Measurements from ENCODE around the gene MGAT5B.
"Not testable (repeated sequence)": the region's sequence is repeated elsewhere in the genome, so short reads cannot be mapped to it uniquely, and the experiment has no call there.

Gene MGAT5B

DNA sequence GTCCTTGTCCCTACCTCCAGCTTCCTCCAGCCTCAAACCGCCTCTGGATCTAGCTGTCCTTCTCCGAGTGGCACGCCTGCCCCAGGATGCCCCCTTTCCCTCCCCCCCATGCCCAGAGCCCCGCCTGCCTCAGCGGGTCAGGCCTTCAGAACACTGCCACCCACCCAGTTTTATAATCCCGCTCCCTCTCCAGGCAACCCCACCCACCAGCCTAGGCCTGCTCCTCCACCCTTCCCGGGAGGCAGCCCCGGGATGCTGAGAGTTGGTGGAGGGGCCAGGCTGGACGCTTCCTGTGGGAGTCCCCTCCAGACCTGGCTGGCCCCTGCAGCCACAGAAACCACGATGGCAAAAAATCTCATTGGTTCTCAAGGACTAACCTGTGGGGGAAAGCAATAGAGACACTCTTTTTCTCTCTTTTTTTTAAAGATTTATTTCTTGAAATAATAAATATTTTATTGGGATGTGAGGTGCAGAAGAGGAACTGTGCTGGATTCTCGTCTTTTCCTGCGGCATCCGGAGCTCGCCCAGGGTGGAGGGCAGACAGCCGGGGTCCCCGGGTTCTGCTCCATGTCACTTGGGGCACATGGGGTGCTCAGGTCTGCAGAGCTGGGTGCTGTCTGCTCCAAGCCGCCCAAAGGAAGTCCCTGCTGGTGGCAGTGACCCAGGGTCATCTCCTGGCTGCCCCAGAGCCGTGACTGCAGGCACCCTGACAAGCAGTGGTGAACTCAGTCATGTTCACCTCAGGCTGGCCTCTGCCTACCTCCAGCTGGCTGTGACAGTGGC is 81.9 kb downstream of the MGAT5B start:
- no peak for DNase-seq (ENCODE audit: low read depth in 2 of 2)

DNA sequence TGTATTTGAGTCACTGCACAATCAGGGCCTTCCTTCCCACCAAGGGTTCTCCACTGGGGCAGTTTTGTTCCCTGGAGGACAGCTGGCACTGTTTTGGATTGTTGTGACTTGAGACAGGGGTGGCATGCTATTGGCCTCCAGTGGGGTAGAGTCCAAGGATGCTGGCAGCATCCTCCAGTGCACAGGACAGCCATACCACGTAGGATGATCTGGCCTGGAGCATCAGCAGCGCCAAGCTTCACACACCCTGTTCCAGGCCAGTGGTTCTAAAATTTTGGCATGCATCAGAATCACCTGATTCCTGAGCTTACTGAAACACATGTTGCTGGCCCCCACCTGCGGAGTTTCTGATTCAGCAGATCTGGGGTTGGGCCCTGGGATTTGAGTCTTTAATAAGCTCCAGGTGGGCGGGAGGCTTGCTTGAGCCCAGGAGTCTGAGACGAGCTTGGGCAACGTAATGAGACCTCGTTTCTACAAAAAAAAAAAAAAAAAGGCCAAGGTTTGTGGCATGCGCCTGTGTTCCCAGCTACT is 83.2 kb downstream of the MGAT5B start:
- DNase-seq (ENCODE audit: low read depth in 2 of 2), result no peak

DNA sequence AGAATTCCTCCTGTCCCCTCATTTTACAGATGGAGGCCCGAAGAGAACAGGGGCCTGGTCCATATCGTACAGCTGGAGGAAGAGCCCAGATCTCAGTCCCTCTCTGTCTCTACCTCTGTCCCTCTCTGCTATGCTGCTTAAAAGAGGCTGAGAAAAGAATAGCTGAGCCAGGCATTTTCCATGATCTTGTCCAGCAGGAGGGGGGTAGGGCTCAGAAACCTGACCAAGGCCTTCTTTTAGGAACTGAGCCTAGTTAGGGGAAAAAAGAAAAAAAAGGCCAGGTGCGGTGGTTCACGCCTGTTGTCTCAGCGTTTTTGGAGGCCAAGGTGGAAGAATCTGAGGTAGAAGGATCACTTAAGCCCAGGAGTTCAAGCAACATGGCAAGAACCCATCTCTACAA is 84.2 kb downstream of the MGAT5B start:
- DNase-seq (ENCODE audit: low read depth in 2 of 2), result no peak

DNA sequence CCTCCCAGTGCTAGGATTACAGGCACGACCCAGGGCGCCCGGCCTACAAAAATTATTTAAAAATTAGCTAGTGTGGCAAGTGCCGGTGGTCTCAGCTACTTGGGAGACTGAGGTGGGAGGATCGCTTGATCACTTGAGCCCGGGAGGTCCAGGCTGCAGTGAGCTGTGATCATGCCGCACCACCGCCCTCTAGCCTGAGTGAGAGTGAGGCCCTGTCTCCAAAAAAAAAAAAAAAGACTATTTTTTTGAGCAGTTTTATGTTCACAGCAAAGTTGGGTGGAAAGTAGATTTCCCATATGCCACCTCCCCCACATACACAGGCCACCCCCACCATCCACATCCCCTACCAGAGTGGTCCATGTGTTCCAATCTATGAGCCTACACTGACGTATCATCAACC is 84.9 kb downstream of the MGAT5B start:
- DNase-seq (ENCODE audit: low read depth in 2 of 2), result no peak

DNA sequence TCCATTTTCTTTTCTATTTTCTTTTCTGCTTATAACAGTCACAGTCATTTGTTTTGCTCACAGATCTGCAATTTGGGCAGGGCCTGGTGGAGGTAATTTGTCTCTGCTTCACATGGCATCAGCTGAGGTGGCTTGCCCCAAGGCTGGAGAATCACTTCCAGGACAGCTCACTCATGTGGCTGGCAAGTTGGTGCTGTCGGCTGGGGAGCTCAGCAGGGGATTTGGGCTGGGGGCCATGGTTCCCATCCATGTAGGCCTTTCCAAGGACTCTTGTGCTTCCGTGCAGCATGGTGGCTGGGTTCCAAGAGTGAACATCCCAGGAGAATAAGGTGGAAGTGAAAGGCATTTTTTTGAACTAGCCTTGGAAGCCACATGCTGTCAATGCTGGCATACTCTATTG is 85.7 kb downstream of the MGAT5B start:
- no peak for DNase-seq (ENCODE audit: low read depth in 2 of 2)

DNA sequence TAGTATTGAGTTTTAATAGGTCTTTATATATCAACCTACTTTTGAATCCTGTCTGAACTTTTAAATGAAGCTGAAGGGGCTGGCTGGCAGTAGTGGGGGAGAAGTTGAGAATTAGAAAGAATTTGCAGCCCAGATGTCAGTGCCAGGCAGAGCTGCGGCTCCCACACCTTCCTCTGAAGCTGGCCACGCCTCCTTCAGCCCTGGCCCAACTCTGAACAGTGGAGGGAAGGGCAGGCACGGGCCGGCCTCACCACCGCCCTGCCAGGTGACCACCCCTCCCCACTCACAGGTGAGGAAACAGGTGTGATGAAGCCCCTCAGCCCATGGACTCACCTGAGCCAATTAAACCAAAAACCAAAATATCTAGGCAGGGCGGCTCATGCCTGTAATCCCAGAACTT is 87.0 kb downstream of the MGAT5B start:
- DNase-seq (ENCODE audit: low read depth in 2 of 2), result no peak

DNA sequence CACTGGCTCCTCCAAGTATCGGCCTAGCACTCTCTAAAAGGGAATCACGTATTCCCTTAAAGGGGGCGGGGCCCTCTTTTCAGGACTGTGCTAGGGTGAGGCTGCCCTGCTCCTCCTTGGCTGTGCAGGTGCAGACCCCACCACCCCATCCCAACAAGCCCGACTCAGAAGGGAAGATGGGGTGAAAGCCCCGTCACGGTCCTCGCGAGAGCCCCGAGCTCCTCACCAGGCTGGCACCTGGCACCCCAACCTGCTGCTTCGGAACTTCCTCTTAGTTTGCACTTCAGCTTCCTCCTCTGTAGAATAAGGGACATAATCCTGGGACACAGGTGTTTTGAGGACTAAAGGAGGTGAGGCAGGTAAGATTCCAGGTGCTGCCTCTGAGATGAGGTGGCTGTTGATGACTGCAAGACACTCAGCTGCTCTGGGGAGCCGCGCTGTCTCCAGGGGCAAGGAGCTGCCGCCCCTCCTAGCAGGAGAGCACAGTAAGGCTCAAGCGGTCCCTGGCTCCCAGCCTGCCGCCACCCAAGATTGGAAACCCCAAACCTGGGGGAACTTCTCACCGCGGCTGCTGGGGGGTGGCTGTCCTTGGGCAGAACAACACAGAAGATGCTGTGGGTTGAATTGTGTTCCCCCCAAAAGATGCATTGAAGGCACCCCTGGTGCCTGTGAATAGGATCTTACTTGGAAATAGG is 88.8 kb downstream of the MGAT5B start:
- no peak for DNase-seq (ENCODE audit: low read depth in 2 of 2)

DNA sequence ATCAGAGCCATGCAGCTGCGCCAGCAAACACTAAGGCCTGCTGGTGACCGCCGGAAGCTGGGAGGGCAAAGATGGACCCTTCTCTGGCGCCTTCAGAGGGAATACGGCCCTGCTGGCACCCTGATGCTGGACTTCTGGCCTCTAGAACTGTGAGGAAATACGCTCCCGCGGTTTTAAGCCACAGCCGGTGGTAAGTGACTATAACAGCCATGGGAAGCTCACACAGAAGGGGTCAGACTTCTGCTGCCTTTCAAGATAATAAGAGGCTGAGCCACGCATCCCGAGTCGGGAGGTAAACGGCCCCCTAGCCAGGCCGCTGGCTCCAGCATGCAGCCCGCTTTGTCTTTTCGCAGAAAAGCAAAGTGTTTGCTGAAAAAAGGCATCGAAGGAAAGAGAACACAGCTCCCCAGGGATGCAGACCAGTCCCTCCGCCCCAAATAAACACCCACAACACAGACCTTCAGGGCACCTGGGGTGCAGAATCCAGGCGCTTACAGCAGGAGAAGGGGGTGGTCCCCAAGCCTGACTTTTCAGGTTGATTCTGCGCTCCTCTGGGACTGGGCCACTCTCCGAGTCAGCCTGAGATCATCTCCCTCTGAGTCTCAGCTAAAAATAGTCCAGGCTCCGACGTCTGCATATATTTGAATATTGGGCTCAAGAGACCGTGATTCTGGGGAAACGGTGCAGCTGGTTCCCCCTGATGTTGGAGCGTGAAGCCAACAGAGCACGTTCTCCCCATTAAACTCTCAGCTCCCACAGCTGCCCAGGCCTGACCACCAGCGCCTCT is 89.7 kb downstream of the MGAT5B start:
- no peak for DNase-seq (ENCODE audit: low read depth in 2 of 2)

DNA sequence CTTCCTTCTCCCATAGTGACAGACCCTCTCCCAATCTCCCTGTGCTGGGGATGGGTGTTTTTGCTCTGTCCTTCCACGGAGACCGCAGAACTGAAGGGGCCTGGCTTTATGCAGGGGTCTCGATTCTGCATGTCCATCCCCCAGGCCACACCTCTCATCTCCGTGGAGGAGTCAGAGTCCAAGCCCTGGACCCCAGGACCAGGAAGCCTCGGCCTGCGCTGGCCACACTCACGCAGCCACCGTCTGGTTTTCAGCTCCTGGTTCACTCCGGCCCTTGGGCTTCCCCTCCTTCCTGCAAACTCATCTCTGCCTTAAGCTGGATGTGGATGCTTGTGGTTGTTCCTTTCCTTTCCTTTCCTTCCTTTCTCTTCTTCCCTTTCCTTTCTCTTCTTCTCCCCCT is 90.8 kb downstream of the MGAT5B start:
- DNase-seq (ENCODE audit: low read depth in 2 of 2), result no peak

DNA sequence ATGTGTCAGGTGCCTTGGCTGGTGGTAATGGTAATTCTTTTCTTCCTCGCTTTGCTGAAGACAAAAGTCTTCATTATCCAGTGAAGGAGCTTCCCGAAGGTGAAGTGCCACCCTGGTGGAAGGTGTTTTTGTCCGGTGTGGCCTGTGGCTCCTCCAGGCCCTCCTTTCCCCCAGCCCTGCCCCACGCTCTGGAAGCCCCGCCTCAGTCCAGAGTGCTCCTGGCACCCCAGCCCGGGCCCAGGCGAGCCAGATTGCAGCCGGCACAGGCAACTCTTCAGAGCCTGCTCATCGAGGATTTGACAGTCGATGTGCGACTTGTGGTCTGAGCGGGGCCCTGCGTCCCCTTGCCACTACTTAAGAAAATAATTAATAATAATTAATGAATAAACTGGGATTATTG is 93.7 kb downstream of the MGAT5B start:
- no peak for DNase-seq (ENCODE audit: low read depth in 2 of 2)

DNA sequence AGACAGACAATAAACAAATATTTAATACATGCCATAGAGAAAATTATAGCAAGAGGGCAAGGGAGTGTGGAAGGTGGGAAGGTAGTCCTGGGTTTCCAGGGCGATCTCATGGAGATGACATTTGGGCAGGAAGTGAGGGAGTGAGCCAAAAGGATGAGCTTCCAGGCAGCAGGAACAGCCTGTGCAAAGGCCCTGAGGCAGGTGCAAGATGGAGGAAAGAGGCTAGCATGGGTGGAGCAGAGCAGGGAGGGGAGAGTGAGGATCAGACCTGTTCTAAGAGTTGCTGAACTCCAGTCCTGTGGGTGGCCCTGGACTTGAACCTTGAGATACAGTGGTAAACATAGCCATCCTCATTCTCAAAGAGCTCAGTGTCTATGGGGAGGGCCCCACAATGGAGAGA is 94.7 kb downstream of the MGAT5B start:
- DNase-seq (ENCODE audit: low read depth in 2 of 2), result no peak

DNA sequence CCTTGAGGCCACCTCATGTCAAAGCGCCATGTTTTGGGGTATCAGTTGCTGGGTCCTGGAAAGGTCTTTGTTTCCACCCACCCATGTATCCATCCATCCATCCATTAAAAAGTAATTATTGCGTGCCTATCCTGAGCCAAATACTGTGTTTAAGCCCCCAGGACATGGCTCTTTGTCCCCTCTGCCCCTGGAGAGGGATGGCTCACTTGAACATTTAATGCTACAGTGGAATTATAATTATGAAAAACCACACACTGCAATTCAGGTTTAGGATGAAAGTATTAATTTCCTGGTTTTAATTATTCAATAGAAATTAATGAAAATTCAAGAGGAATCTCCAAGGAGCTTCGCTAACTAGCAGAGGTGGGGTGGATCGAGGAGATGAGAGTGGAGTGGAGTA is 97.8 kb downstream of the MGAT5B start:
- no peak for DNase-seq (ENCODE audit: low read depth in 2 of 2)

DNA sequence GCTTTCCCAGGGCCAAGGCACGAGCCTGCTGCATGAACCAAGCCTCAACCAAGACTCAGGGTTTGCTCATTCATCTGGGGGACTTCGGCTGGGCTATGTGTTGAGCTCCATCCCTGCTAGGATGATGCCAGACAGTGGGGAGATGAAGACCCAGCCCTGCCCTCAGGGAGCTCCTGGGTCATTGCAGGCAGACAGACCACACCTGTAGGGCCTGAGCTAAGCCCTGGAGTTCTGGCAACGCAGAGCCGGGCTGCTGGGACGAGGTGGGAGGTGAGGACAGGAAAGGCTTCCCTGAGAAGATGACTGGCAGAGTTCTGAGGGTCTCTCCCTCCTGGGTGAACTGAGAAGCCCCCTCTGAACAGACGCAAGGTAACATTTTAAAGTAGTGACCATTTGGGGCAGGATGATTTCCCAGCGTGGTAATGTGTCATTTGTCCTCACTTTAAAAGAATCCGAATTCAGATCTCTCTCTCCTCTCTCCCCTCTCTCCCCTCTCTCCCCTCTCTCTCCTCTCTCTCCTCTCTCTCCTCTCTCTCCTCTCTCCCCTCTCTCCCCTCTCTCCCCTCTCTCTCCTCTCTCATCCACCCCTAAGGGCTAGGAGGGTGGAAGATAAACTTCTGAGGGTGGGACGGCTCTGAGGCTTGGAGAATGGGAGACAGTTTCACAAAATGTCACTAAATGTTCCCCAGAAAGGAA is 98.4 kb downstream of the MGAT5B start:
- no peak for DNase-seq (ENCODE audit: low read depth in 2 of 2)

DNA sequence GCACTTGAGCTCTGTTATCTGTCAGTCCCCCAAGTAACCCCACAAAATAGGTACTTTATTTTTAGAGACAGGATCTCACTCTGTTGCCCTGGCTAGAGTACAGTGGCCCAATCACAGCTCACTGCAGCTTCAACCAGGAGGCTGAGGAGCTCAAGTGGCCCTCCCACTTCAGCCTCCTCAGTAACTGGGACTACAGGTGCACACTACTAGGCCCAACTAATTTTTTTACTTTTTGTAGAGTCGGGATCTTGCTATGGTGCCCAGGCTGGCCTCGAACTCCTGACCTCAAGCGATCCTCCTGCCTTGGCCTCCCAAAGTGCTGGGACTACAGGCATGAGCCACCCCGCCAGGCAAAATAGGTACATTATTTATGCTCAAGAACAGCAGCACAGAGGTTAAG is 99.6 kb downstream of the MGAT5B start:
- no peak for DNase-seq (ENCODE audit: low read depth in 2 of 2)

DNA sequence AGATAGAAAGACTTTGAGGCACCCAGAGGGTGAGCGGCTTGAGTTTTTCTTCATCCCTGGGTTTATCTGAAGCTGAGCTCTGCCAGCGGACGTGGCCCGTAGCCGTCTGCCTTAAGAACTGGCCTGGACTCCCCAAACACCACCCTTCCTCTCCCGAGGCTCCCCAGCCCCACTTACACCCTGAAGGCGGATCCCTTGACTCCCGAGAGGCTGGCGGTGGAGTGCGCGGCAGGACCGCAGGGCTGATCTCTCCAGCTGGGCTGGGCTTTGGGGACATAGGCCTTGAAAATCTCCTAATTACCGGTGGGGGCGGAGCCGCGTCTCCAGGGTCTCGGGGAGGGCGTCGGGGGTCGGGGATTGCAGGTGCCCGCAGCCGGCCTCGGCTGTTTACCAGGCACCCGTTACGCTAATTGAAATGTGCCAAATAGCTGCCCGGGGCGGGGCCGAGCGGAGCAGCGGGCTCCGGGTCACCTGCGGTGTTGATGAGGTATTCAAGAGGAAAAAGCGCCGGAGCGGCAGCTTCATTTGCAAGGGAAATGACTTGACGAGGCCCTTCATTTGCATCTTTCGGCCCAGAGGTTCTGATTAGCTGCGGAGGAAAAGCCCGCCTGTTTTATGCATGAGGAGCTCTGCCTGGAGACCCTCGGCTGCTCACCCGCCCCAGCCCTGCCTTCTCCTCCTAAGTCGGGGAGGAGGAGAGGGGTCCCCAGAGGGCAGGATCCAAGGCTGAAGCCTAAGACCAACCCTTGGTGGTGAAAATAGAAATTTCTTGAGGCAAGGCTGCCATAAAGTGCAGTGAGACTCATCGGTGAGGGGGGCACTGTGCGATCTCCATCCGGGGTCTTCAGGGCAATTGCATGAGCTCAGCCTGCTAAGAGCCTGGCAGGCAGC is 100.7 kb downstream of the MGAT5B start:
- DNase-seq (ENCODE audit: low read depth in 2 of 2), result peak in 1 of 2 experiments; percentile 43

DNA sequence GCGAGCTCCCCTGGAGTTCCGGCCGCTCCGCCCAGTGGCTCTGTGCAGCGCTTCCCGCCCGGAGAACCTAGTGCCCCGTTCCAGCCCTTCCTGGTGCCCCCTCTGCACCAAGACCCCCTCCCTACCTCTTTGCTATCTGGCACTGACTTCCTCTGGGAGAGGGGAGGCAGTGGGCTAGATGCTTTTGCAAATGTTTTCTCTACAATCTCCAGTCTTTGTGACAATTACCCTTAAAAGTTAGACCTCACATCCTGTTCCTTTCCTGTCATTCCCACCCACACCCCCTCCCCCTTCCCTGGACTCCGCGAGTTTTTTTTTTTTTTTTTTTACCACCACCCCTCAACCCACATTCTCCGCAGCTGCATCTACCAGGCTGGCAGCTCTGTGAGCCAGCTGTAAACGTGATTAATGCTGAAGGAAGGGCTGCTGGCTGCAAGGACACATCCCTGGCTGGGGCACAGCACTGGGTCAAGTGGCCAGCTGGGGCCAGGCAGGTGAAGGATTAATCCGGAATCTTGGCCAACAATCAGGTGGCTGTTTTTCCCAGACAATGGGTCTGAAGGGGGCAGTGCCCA is 101.5 kb downstream of the MGAT5B start:
- peak in 1 of 2 experiments; percentile 3 for DNase-seq (ENCODE audit: low read depth in 2 of 2)

DNA sequence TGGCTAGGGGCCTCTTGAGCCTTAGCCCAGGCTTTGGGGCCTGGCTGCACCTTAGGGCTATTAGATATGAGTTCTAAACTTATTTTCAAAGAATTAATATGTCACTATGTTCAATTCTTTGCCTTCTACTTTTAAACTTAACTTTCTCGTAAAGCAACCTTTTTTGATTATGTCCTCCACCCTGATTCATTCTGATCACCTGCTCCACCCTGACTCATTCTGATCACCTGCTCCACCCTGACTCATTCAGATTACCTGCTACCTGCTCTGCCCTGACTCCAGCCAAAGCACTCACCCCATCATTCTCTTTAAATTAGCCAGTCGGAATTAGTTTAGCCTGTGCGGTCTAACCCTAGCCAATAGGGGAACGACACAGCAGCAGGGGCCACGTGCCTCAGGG is 102.0 kb downstream of the MGAT5B start:
- not testable (repeated sequence) for DNase-seq (ENCODE audit: low read depth in 2 of 2)

DNA sequence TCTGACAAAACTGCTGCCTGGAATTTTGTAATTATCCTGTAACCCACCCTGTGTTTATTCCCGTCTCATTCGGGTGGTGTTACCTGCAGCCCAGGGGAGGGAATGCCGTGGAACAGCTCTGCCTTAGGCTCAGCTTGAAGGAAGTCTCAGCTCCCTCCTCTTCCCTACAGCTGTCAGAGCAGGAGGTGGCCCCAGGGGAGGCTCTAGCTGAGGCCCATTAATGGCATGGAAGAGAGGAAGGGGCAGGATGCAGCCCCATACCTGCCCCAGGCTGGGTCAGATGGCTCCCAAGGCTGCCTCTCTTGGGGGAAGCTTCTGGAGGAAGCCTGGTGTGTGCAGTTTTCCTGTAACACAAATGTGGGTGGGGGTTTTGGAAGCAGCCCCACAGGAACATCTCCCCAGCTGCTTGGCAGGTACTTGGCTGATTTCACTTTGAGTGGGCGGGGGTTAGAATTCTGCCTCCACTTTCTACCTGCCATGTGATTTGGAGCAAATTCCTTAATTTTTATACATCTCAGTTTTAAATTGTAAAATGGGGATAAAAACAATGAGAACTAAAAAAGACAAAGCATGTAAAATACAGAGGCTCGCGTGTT is 103.9 kb downstream of the MGAT5B start:
- no peak for DNase-seq (ENCODE audit: low read depth in 2 of 2)

DNA sequence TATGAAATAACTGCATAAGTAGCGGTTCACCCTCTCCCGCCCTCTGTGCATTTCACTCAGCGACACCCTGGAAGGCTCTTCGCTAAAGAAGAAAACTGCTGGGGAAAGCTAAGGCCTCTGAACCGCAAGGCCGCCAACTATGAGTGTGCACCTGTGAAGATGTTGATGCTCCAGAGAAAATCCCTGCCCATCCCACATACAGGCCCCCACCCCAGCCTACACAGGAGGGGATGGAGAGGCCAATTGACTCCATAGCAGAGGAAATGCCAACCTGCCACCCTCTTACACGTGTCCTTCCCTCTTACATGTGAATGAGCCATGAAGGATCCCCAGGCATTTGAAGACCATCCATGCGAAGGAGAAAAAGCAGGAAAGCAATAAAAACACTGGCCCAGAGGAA is 104.8 kb downstream of the MGAT5B start:
- no peak for DNase-seq (ENCODE audit: low read depth in 2 of 2)

DNA sequence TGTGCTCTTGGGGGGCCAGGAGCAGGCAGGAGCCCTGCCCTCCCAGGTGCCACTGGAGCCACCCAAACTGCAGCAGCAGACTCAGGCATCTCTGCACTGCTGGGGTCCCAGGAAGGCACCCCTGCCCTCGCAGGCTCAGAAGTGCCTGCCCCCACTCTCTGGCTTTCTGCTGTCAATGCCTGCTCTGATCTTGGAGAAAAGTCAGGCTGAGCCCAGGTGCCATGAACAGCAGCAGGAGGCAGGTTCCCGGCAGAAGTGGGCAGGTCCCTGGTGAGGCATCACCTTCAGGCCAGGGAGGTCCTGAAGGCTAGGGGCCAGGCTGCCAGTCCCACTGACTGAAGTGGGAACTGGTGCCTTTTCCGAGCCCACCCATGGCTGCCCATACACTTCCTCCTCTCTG is 106.5 kb downstream of the MGAT5B start:
- no peak for DNase-seq (ENCODE audit: low read depth in 2 of 2)
